GM12865 (cell line): ENCODE results near the gene CST3.
"Not testable (repeated sequence)": the region's sequence is repeated elsewhere in the genome, so short reads cannot be mapped to it uniquely, and the experiment has no call there.

Source experiments
- DNase-seq: peaks from one replicate; pipeline ENCODE4 v3.0.0; 2010; ENCODE audit warnings: low read depth
- H3K4me3 ChIP-seq: 2 replicates; pipeline ENCODE4 v1.5.1; 2011; ENCODE audit warnings: mild to moderate bottlenecking, low read depth, low read length, control low read depth
- CTCF ChIP-seq: IDR thresholded peaks from 2 replicates; pipeline ENCODE4 v1.5.1; 2011; ENCODE audit warnings: low read length, control low read depth, low read depth, inconsistent platforms; ENCODE audit not compliant: insufficient read depth; ENCODE audit errors: missing control alignments

The CST3 gene

GRCh38 chr20:23669327-23669726, 31.6 kb upstream of the CST3 start:
- no peak for TF ChIP-seq CTCF

GRCh38 chr20:23668477-23668951, 30.8 kb upstream of the CST3 start:
- DNase-seq, result peak; percentile 66
- TF ChIP-seq CTCF, result peak; percentile 72

More at GRCh38 chr20:23669327-23669726, 31.6 kb upstream of the CST3 start:
- no peak for DNase-seq
- no peak overlapping the region for H3K4me3 ChIP-seq

GRCh38 chr20:23667666-23668065, 29.9 kb upstream of the CST3 start:
- no peak for DNase-seq
- no peak overlapping the region for H3K4me3 ChIP-seq
- TF ChIP-seq CTCF, result no peak

More at GRCh38 chr20:23668477-23668951, 30.8 kb upstream of the CST3 start:
- no peak overlapping the region for H3K4me3 ChIP-seq

GRCh38 chr20:23666698-23667097, 28.9 kb upstream of the CST3 start:
- H3K4me3 ChIP-seq, result no peak overlapping the region
- no peak for TF ChIP-seq CTCF

GRCh38 chr20:23666189-23666588, 28.4 kb upstream of the CST3 start:
- TF ChIP-seq CTCF, result no peak
- H3K4me3 ChIP-seq, result no peak overlapping the region
- DNase-seq, result no peak

More at GRCh38 chr20:23666698-23667097, 28.9 kb upstream of the CST3 start:
- DNase-seq, result no peak

GRCh38 chr20:23664954-23665353, 27.2 kb upstream of the CST3 start:
- no peak for DNase-seq
- H3K4me3 ChIP-seq, result no peak overlapping the region
- no peak for TF ChIP-seq CTCF

- DNase-seq, H3K4me3 ChIP-seq: not testable (repeated sequence)
These were observed 26.3 kb upstream of the CST3 start for GRCh38 chr20:23664046-23664445.
